Measurements from ENCODE around the gene MTUS2.
A peak's percentile ranks its signal among the peaks of the same experiment; 100 is the strongest.

MTUS2 gene

DNA sequence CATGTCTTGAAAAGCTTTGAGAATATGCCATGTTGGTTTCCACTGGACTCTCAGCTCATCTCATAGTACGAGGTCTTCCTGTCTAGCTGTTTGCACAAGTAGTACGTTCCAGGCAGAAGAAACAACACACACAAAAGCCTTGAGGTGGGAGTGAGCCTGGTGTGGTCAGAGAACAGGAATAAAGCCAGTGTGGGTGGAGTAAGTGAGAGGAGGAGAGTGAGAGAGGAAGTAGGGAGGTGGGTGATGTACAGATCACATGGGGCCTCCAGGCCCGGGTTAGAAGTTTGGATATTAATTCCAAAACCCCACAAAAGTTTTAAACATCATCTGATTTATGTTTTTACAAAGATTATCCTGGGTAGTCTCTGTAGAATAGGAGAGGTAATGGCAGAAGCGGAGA lies 230.6 kb downstream of the MTUS2 start:
- Histone ChIP-seq H3K4me1 (ENCODE audit: insufficient read depth, low read length) (no peaks in the 10 kb centered on the region), H3K27me3 (ENCODE audit: insufficient read depth, low read length, poor library complexity) (no peaks in the 10 kb centered on the region), H3K9me3 (ENCODE audit: insufficient read depth, low read length, severe bottlenecking) (peaks cover 12% of the 10 kb centered on the region), H3K79me2 (ENCODE audit: insufficient read depth, low read length) (no peaks in the 10 kb centered on the region), H3K27ac (ENCODE audit: low read length) (no peak overlapping the region), H3K4me2 (ENCODE audit: insufficient read depth, low read length) (no peak overlapping the region), H3K4me3 (ENCODE audit: low read depth in 1 of 2, low read length in 2 of 2) (no peak overlapping the region), H4K20me1 (ENCODE audit: insufficient read depth, low read length) (no peaks in the 10 kb centered on the region), H3K36me3 (ENCODE audit: insufficient read depth, low read length) (no peaks in the 10 kb centered on the region), H2AFZ (ENCODE audit: low read depth, low read length) (no peak overlapping the region), H3K9ac (ENCODE audit: low read depth, low read length) (no peak overlapping the region)
- DNase-seq (no peak), ATAC-seq (ENCODE audit: insufficient read depth, low read depth) (no peak)
- TF ChIP-seq EZH2 (IDR thresholded peaks at IDR 0.05; ENCODE audit: borderline replicate concordance, low read depth, low read length, severe bottlenecking) = no peak
- TF ChIP-seq, protein P1, sequence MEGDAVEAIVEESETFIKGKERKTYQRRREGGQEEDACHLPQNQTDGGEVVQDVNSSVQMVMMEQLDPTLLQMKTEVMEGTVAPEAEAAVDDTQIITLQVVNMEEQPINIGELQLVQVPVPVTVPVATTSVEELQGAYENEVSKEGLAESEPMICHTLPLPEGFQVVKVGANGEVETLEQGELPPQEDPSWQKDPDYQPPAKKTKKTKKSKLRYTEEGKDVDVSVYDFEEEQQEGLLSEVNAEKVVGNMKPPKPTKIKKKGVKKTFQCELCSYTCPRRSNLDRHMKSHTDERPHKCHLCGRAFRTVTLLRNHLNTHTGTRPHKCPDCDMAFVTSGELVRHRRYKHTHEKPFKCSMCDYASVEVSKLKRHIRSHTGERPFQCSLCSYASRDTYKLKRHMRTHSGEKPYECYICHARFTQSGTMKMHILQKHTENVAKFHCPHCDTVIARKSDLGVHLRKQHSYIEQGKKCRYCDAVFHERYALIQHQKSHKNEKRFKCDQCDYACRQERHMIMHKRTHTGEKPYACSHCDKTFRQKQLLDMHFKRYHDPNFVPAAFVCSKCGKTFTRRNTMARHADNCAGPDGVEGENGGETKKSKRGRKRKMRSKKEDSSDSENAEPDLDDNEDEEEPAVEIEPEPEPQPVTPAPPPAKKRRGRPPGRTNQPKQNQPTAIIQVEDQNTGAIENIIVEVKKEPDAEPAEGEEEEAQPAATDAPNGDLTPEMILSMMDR (IDR thresholded peaks at IDR 0.05; ENCODE audit: borderline replicate concordance, extremely low read depth, low read length, poor library complexity, severe bottlenecking) = no peak

DNA sequence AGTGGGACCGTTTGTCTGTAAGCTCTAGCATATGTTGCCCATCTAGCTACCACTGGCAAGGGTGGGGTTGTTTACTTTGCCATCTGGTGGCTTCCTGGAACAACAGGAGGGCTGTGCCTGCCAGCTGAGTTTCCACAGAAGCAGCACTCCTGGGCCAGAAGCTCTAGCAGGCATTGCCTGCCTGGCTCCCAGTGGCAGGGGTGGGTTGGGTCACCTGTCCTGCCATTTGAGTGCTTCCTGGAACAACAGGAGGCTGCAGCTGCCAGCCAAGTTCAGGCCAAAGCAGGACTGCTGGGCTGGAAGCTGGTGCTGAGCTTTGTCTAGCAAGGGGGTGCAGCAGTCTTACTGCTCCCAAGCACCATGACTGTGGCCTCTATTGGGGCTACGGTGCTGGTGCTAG lies 239.7 kb downstream of the MTUS2 start:
- Histone ChIP-seq H3K9me3 (ENCODE audit: insufficient read depth, low read length, severe bottlenecking) (peaks cover 8% of the 10 kb centered on the region), H3K79me2 (ENCODE audit: insufficient read depth, low read length) (no peaks in the 10 kb centered on the region), H3K27ac (ENCODE audit: low read length) (peak overlapping the region; percentile 11; the same call in 1 of the 2 replicates), H2AFZ (ENCODE audit: low read depth, low read length) (peak overlapping the region; percentile 33), H3K4me2 (ENCODE audit: insufficient read depth, low read length) (no peak overlapping the region), H3K9ac (ENCODE audit: low read depth, low read length) (no peak overlapping the region), H3K27me3 (ENCODE audit: insufficient read depth, low read length, poor library complexity) (no peaks in the 10 kb centered on the region), H4K20me1 (ENCODE audit: insufficient read depth, low read length) (no peaks in the 10 kb centered on the region), H3K4me3 (ENCODE audit: low read depth in 1 of 2, low read length in 2 of 2) (no peak overlapping the region), H3K4me1 (ENCODE audit: insufficient read depth, low read length) (peaks cover 3% of the 10 kb centered on the region; the same call in 1 of the 2 replicates), H3K36me3 (ENCODE audit: insufficient read depth, low read length) (no peaks in the 10 kb centered on the region)
- DNase-seq (no peak), ATAC-seq (ENCODE audit: insufficient read depth, low read depth) (no peak)
- no peak for TF ChIP-seq EZH2 (IDR thresholded peaks at IDR 0.05; ENCODE audit: borderline replicate concordance, low read depth, low read length, severe bottlenecking)

DNA sequence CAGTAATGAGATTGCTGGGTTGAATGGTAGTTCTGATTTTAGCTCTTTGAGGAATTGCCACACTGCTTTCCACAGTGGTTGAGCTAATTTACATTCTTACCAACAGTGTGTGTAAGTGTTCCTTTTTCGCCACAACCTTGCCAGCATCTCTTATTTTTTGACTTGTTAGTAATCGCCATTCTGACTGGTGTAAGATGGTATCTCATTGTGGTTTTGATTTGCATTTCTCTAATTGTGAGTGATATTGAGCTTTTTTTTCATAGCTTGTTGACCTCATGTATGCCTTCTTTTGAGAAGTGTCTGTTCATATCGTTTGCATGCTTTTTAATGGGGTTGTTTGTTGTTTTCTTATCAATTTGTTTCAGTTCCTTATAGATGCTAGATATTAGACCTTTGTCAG lies 245.0 kb downstream of the MTUS2 start:
- H3K4me2 ChIP-seq (ENCODE audit: insufficient read depth, low read length) = no peak overlapping the region
- TF ChIP-seq, protein P1 (IDR thresholded peaks at IDR 0.05; ENCODE audit: borderline replicate concordance, extremely low read depth, low read length, poor library complexity, severe bottlenecking) = no peak
- no peak for TF ChIP-seq EZH2 (IDR thresholded peaks at IDR 0.05; ENCODE audit: borderline replicate concordance, low read depth, low read length, severe bottlenecking)
- H3K27ac ChIP-seq (ENCODE audit: low read length) = no peak overlapping the region
- H4K20me1 ChIP-seq (ENCODE audit: insufficient read depth, low read length) = no peaks in the 10 kb centered on the region
- DNase-seq = no peak
- H3K9ac ChIP-seq (ENCODE audit: low read depth, low read length) = no peak overlapping the region
- H3K36me3 ChIP-seq (ENCODE audit: insufficient read depth, low read length) = no peaks in the 10 kb centered on the region
- H3K79me2 ChIP-seq (ENCODE audit: insufficient read depth, low read length) = no peaks in the 10 kb centered on the region
- H3K4me3 ChIP-seq (ENCODE audit: low read depth in 1 of 2, low read length in 2 of 2) = no peak overlapping the region
- H3K9me3 ChIP-seq (ENCODE audit: insufficient read depth, low read length, severe bottlenecking) = no peaks in the 10 kb centered on the region
- no peak overlapping the region for H2AFZ ChIP-seq (ENCODE audit: low read depth, low read length)
- no peak for ATAC-seq (ENCODE audit: insufficient read depth, low read depth)
- H3K27me3 ChIP-seq (ENCODE audit: insufficient read depth, low read length, poor library complexity) = no peaks in the 10 kb centered on the region
- H3K4me1 ChIP-seq (ENCODE audit: insufficient read depth, low read length) = peaks cover 7% of the 10 kb centered on the region; the same call in 1 of the 2 replicates

DNA sequence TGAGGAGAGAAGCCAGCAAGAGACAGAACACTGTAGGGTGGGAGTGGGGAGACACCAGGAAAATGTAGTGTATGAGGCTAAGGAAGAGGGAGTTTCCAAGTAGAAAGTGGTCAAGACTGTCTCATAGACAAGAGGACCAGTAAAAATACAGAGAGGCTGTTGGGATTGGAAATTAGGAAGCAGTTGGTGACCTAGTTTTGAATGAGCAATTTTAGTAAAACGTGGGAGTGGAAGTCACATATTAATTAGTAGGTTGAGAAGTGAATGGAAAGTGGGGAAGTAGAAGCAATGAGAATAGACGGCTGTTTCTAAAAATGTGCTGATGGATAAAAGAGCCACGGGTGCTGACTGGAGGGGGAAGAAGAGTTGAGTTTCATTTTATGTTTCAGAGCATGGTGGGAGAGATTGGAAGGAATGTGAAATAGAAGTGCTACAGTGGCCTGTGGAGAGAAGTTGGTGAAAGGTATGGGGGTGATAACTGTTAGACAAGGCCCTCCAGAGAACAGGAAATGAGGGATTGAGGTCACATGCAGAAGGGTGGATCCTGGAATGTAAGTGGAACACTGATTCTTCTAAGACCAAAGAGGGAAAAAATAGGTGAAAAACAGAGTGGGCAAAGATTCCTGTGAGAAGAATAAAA lies 247.3 kb downstream of the MTUS2 start:
- no peaks in the 10 kb centered on the region for H3K9me3 ChIP-seq (ENCODE audit: insufficient read depth, low read length, severe bottlenecking)
- TF ChIP-seq, protein P1 (IDR thresholded peaks at IDR 0.05; ENCODE audit: borderline replicate concordance, extremely low read depth, low read length, poor library complexity, severe bottlenecking) = no peak
- no peak for TF ChIP-seq EZH2 (IDR thresholded peaks at IDR 0.05; ENCODE audit: borderline replicate concordance, low read depth, low read length, severe bottlenecking)
- H3K79me2 ChIP-seq (ENCODE audit: insufficient read depth, low read length) = no peaks in the 10 kb centered on the region
- no peaks in the 10 kb centered on the region for H3K36me3 ChIP-seq (ENCODE audit: insufficient read depth, low read length)
- no peak overlapping the region for H2AFZ ChIP-seq (ENCODE audit: low read depth, low read length)
- no peaks in the 10 kb centered on the region for H4K20me1 ChIP-seq (ENCODE audit: insufficient read depth, low read length)
- H3K4me3 ChIP-seq (ENCODE audit: low read depth in 1 of 2, low read length in 2 of 2) = no peak overlapping the region
- H3K27me3 ChIP-seq (ENCODE audit: insufficient read depth, low read length, poor library complexity) = no peaks in the 10 kb centered on the region
- H3K4me1 ChIP-seq (ENCODE audit: insufficient read depth, low read length) = peaks cover 7% of the 10 kb centered on the region; the same call in 1 of the 2 replicates
- ATAC-seq (ENCODE audit: insufficient read depth, low read depth) (no peak), DNase-seq (no peak)
- H3K27ac ChIP-seq (ENCODE audit: low read length) = no peak overlapping the region
- H3K4me2 ChIP-seq (ENCODE audit: insufficient read depth, low read length) = no peak overlapping the region
- no peak overlapping the region for H3K9ac ChIP-seq (ENCODE audit: low read depth, low read length)

All from DND-41 (cell line).